ENCODE measurements around the gene NOP16.

- TF ChIP-seq CTCF (IDR thresholded peaks at IDR 0.05): no peak
- TF ChIP-seq POLR2A (IDR thresholded peaks at IDR 0.05; ENCODE audit: low read depth): no peak
- TF ChIP-seq POLR2AphosphoS5 (IDR thresholded peaks at IDR 0.05): no peak
Observed at GRCh38 chr5:176420972-176421544, 32.7 kb upstream of the NOP16 start.
